ENCODE data around the gene GPC5. TPM values are rescaled to one million over a fixed set of nuclear protein-coding genes. Genes with fewer than 3 reads are reported as not detected.

Gene GPC5
- total RNA-seq, 1 experiment from 2014 or later: 0.15 TPM

DNA sequence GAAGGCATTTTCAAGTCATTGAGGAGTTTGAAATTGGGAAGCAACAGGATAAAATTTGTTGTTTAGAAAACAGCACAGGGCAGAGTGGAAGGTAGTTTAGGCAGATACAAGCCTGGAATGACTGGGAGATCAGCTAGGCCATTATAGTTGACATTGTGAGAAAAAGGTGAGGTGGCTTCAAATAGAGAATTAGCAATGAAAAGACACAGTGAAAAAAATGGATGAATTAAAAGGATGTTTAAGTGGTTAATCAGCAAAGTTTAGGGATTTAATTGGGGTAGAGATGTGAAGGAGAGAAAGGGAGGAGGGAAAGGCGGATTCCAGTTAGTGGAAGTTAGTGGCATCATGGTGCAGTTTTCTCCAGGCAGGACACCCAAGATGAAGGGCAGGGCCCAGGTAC is 1257.7 kb downstream of the GPC5 start:
- Histone ChIP-seq H2BK20ac (ENCODE audit: low read depth, low read length, poor library complexity, severe bottlenecking) (no peak overlapping the region), H3K18ac (ENCODE audit: insufficient read length, low read depth, low read length) (no peak overlapping the region), H2BK5ac (ENCODE audit: insufficient read length, low read length) (no peak overlapping the region), H3K4ac (ENCODE audit: low read depth, low read length) (no peak overlapping the region), H2BK12ac (ENCODE audit: insufficient read length, low read depth, low read length) (no peak overlapping the region), H3K27me3 (ENCODE audit: insufficient read depth, low read length) (no peaks in the 10 kb centered on the region), H3K23me2 (ENCODE audit: insufficient read length, low read depth, low read length, poor library complexity, severe bottlenecking) (no peaks in the 10 kb centered on the region), H4K8ac (replicated peaks; ENCODE audit: insufficient read length, low read depth, low read length) (no peak overlapping the region), H2AK5ac (ENCODE audit: insufficient read length, low read length) (no peak overlapping the region), H4K5ac (ENCODE audit: insufficient read length, low read depth, low read length) (no peak overlapping the region), H2AFZ (ENCODE audit: low read length) (no peak overlapping the region), H3K79me1 (ENCODE audit: insufficient read depth, low read depth, low read length, poor library complexity, severe bottlenecking) (no peaks in the 10 kb centered on the region), H3K9ac (ENCODE audit: extremely low read depth, insufficient read length, low read length) (no peak overlapping the region), H4K91ac (ENCODE audit: insufficient read length, low read depth, low read length) (no peak overlapping the region), H2BK15ac (ENCODE audit: low read depth, low read length) (no peak overlapping the region), H3K27ac (ENCODE audit: insufficient read length, low read depth, low read length) (no peak overlapping the region), H3K4me2 (ENCODE audit: insufficient read depth, insufficient read length, low read length) (no peak overlapping the region), H3K14ac (ENCODE audit: insufficient read depth, low read length) (no peak overlapping the region), H3K9me3 (ENCODE audit: control insufficient read depth, low read depth, low read length) (no peaks in the 10 kb centered on the region), H3K4me1 (ENCODE audit: insufficient read depth, low read length) (no peaks in the 10 kb centered on the region), H2BK120ac (ENCODE audit: low read depth, low read length, poor library complexity, severe bottlenecking) (no peak overlapping the region), H3T11ph (ENCODE audit: low read length) (no peak overlapping the region), H3K79me2 (ENCODE audit: insufficient read depth, low read length) (no peaks in the 10 kb centered on the region), H3K56ac (ENCODE audit: insufficient read length, low read depth, low read length) (no peak overlapping the region), H4K20me1 (ENCODE audit: control insufficient read depth, insufficient read depth, insufficient read length) (no peaks in the 10 kb centered on the region), H3K23ac (ENCODE audit: insufficient read length, low read depth, low read length) (no peak overlapping the region)
- TF ChIP-seq, protein P1, sequence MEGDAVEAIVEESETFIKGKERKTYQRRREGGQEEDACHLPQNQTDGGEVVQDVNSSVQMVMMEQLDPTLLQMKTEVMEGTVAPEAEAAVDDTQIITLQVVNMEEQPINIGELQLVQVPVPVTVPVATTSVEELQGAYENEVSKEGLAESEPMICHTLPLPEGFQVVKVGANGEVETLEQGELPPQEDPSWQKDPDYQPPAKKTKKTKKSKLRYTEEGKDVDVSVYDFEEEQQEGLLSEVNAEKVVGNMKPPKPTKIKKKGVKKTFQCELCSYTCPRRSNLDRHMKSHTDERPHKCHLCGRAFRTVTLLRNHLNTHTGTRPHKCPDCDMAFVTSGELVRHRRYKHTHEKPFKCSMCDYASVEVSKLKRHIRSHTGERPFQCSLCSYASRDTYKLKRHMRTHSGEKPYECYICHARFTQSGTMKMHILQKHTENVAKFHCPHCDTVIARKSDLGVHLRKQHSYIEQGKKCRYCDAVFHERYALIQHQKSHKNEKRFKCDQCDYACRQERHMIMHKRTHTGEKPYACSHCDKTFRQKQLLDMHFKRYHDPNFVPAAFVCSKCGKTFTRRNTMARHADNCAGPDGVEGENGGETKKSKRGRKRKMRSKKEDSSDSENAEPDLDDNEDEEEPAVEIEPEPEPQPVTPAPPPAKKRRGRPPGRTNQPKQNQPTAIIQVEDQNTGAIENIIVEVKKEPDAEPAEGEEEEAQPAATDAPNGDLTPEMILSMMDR (conservative IDR thresholded peaks at IDR 0.05): no peak
- Mint-ChIP-seq H3K4me3 (no peak overlapping the region), H3K9me3 (no peaks in the 10 kb centered on the region), H3K27me3 (ENCODE audit: low read depth) (no peaks in the 10 kb centered on the region; the same call in 1 of the 2 replicates), H3K4me1 (no peaks in the 10 kb centered on the region), H3K27ac (peak overlapping the region in 1 of 3 experiments; percentile 42; a peak in 1 of 7 replicates), H3K36me3 (ENCODE audit: insufficient read depth in 1 of 3, low read depth in 3 of 3) (no peaks in the 10 kb centered on the region)
- 100% methylated on average over 1 of the region's 1 CpG for WGBS (ENCODE audit: extremely low coverage, insufficient read length, low lambda C conversion rate)
- DNase-seq: no peak

All from H9 (cell line).